HEK293T (cell line): ENCODE results near the gene VILL.

Experiments used
- CTCF ChIA-PET: fragments of 350-600 bp; formaldehyde crosslinking; extraction: SDS; loops from one replicate; lab custom pipeline; 2021; ENCODE audit warnings: antibody characterized with exemption, inconsistent platforms; lab: Yijun Ruan, JAX
- POLR2A ChIA-PET: fragments of 350-600 bp; formaldehyde crosslinking; extraction: SDS; loops from one replicate; lab custom pipeline; 2020; ENCODE audit warnings: antibody characterized with exemption, inconsistent platforms; lab: Yijun Ruan, JAX
- DNase-seq: peaks from one replicate; pipeline ENCODE4 v3.0.0; 2012; ENCODE audit warnings: mixed read lengths; ENCODE audit errors: extremely low spot score
- ARNT ChIP-seq: fragments of 450-650 bp; IDR thresholded peaks from 2 replicates; pipeline ENCODE4 v1.6.1; 2017; ENCODE audit warnings: mild to moderate bottlenecking
- BHLHE40 ChIP-seq: fragments of 450-650 bp; IDR thresholded peaks from 2 replicates; pipeline ENCODE4 v1.6.1; 2016; ENCODE audit warnings: mild to moderate bottlenecking, moderate library complexity, borderline replicate concordance
- CTBP1 ChIP-seq: fragments of 450-650 bp; IDR thresholded peaks from 2 replicates; pipeline ENCODE4 v1.6.1; 2016; ENCODE audit warnings: borderline replicate concordance
- ELF4 ChIP-seq: fragments of 450-650 bp; IDR thresholded peaks from 2 replicates; pipeline ENCODE4 v1.6.1; 2017; ENCODE audit warnings: antibody characterized with exemption
- FOXA1 ChIP-seq: fragments of 450-650 bp; IDR thresholded peaks from 2 replicates; pipeline ENCODE4 v1.6.1; 2016; ENCODE audit warnings: mild to moderate bottlenecking
- FOXK2 ChIP-seq: fragments of 450-650 bp; IDR thresholded peaks from 2 replicates; pipeline ENCODE4 v1.6.1; 2016; ENCODE audit warnings: mild to moderate bottlenecking
- FOXM1 ChIP-seq: fragments of 450-650 bp; IDR thresholded peaks from 2 replicates; pipeline ENCODE4 v1.6.1; 2017; ENCODE audit warnings: mild to moderate bottlenecking, borderline replicate concordance
- HDGF ChIP-seq: fragments of 450-650 bp; IDR thresholded peaks from 2 replicates; pipeline ENCODE4 v1.6.1; 2017; ENCODE audit warnings: antibody characterized with exemption, borderline replicate concordance
- L3MBTL2 ChIP-seq: fragments of 450-650 bp; conservative IDR thresholded peaks from 2 replicates; pipeline ENCODE4 v1.6.1; 2016; ENCODE audit warnings: mild to moderate bottlenecking
- LEF1 ChIP-seq: fragments of 450-650 bp; IDR thresholded peaks from 2 replicates; pipeline ENCODE4 v1.6.1; 2017; ENCODE audit warnings: mild to moderate bottlenecking, borderline replicate concordance
- NFRKB ChIP-seq: fragments of 450-650 bp; IDR thresholded peaks from 2 replicates; pipeline ENCODE4 v1.6.1; 2016; ENCODE audit warnings: mild to moderate bottlenecking, moderate library complexity
- SP1 ChIP-seq: fragments of 450-650 bp; IDR thresholded peaks from 2 replicates; pipeline ENCODE4 v1.6.1; 2017
- SUZ12 ChIP-seq: fragments of 450-650 bp; IDR thresholded peaks from 2 replicates; pipeline ENCODE4 v1.6.1; 2016; ENCODE audit warnings: mild to moderate bottlenecking
- TARDBP ChIP-seq: fragments of 450-650 bp; IDR thresholded peaks from 2 replicates; pipeline ENCODE4 v1.6.1; 2016
- ZNF384 ChIP-seq: fragments of 450-650 bp; IDR thresholded peaks from 2 replicates; pipeline ENCODE4 v1.6.1; 2016
- TF ChIP-seq, protein P1 (sequence below): fragments of 450-650 bp; IDR thresholded peaks from 2 replicates; pipeline ENCODE4 v1.6.1; 2016

The VILL gene

DNA sequence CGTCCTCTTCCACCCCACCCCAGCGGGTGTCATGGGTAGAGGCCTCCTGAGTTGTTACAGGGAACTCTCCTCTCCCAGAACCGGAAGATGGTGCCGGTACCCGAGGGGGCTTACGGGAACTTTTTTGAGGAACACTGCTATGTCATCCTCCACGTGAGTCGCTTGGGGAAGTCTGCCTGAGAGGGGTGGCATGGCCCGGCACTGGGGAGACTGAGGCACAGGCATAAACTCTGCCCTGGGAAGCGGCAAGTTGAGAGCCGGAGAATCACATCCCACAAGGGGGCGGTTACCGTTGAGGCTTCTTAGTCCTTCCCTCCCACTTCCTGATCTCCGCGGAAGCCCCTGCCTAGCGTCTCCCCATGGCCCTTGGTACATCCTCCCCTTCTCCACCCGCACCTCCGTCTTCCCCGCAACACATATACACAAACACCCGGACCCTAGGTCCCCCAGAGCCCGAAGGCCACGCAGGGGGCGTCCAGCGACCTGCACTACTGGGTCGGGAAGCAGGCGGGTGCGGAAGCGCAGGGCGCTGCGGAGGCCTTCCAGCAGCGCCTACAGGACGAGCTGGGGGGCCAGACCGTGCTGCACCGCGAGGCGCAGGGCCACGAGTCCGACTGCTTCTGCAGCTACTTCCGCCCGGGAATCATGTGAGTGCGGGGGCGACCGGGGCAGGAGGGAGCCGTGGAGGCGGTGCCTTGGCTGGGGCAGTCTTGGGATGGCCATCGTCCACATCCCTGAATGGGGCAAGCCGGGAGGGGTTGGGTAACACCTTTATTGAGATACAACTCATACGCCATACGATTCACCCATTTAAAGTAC lies 3.4 kb downstream of the VILL start:
- CTCF ChIA-PET = interaction anchor here (1.4 kb wide), 1 partner anchor 19 kb away, joined by 3 read pairs; no protein-coding TSS in a partner anchor
- POLR2A ChIA-PET = no interaction called here
- DNase-seq = peak; percentile 31
- TF ChIP-seq ELF4 = peak; percentile 34; the same call in 1 of the 2 replicates
- TF ChIP-seq FOXK2 = no peak
- TF ChIP-seq HDGF = no peak
- TF ChIP-seq L3MBTL2 = peak; percentile 89

DNA sequence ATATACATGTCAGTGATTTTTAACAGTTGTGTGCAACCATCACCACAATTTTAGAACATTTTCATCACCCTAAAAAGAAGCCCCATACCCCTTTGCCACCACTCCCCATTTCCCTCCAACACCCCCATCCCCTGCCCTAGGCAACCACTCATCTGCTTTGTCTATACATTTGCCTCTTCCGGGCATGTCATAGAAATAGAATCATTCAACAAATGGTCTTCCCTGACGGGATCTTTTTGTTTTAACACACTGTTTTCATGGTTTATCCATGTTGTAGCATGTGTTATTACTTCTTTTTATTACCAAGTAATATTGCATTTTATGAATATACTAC lies 4.0 kb downstream of the VILL start:
- no peak for DNase-seq
- TF ChIP-seq ARNT (no peak), FOXK2 (no peak), FOXM1 (no peak), ELF4 (no peak), TARDBP (no peak), SP1 (no peak), SUZ12 (no peak), LEF1 (no peak), FOXA1 (no peak), HDGF (no peak), ZNF384 (no peak), NFRKB (no peak), L3MBTL2 (no peak)
- TF ChIP-seq, protein P1, sequence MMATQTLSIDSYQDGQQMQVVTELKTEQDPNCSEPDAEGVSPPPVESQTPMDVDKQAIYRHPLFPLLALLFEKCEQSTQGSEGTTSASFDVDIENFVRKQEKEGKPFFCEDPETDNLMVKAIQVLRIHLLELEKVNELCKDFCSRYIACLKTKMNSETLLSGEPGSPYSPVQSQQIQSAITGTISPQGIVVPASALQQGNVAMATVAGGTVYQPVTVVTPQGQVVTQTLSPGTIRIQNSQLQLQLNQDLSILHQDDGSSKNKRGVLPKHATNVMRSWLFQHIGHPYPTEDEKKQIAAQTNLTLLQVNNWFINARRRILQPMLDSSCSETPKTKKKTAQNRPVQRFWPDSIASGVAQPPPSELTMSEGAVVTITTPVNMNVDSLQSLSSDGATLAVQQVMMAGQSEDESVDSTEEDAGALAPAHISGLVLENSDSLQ = no peak
- POLR2A ChIA-PET = no interaction called here
- CTCF ChIA-PET = no interaction called here

DNA sequence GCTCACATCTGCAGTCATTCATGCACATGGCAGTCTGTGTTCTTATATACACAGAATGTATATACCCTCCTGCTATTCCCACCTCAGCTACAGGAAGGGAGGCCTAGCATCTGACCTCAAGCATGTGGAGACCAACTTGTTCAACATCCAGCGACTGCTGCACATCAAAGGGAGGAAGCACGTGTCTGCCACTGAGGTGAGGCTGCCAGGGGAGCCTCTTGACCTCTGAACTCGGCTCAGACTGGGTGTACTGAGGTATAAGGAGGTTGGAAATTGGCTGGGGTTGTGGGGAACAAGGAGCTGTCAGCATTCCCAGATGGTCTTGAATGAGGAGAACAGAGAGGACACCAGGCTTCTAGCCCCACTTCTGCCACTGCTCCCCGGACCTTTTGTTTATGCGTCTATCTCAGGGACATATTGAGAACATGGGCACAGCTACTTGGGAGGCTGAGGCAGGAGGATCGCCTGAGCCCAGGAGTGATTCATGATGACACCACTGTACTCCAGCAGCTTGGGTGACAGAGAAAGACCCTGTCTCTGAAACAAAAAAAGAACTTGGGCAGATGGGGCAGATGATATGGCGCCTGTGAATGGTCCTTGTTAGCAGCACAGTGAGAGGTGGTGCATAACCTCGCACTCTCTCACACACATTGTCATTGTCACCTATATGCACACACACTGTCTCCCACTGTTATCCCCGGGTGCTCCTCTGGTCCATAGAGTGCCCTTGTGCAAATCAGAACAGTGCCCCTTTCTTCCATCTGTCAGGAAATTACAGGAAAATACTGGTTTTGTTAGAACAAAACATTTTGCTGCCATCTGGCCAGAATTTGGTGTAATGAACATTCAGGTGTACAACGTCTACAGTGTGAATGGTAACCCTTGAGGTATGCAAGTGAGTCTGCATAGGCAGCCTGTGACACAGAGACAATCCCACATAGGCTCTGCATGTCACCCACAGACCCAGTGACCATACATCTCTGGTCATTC lies 5.4 kb downstream of the VILL start:
- ChIA-PET CTCF (interaction anchor here (0.5 to 1.4 kb wide), 10 partner anchors 8 to 1164 kb away, joined by 3 to 16 read pairs (median 4); no protein-coding TSS in a partner anchor), POLR2A (interaction anchor here (1.1 kb wide), 1 partner anchor 22 kb away, joined by 6 read pairs; no protein-coding TSS in a partner anchor)
- TF ChIP-seq ELF4 (no peak), ARNT (no peak), ZNF384 (no peak), FOXM1 (no peak), TARDBP (no peak), HDGF (no peak), SP1 (no peak), FOXK2 (no peak), FOXA1 (no peak), LEF1 (no peak), CTBP1 (no peak), NFRKB (no peak), SUZ12 (no peak), L3MBTL2 (no peak), BHLHE40 (no peak)
- TF ChIP-seq, protein P1 = no peak
- no peak for DNase-seq

DNA sequence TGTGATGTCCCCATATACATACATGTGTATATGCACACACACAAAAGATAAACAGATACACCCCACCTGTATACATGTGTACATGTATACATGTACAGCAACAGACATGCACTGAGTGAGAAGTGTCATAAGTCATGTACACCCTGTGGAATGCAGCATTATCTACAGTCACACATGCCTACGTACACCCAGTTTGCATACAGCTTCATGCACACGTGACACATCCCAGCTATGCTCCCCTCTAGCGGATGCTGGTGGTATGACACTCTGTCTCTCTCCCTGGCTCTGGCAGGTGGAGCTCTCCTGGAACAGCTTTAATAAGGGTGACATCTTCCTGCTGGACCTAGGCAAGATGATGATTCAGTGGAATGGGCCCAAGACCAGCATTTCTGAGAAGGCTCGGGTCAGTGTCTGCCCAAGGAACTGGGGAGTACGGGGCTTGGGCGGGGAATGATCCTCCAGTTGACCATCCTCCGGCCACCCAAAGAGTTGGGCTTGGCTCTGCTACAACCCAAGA lies 6.3 kb downstream of the VILL start:
- TF ChIP-seq FOXK2 (no peak), LEF1 (no peak), TARDBP (no peak), HDGF (no peak), NFRKB (no peak), SP1 (no peak), CTBP1 (no peak), ZNF384 (no peak), FOXA1 (no peak), SUZ12 (no peak), FOXM1 (no peak), ELF4 (0 out of 2 replicates have a peak, but pooled peaks have one; percentile 32), L3MBTL2 (peak; percentile 60)
- TF ChIP-seq, protein P1 = no peak
- CTCF ChIA-PET = interaction anchor here (0.5 to 1.4 kb wide), 13 partner anchors 9 to 1163 kb away, joined by 3 to 16 read pairs (median 4); no protein-coding TSS in a partner anchor
- peak; percentile 81 for DNase-seq
- POLR2A ChIA-PET = interaction anchor here (1.1 kb wide), 1 partner anchor 22 kb away, joined by 6 read pairs; no protein-coding TSS in a partner anchor

DNA sequence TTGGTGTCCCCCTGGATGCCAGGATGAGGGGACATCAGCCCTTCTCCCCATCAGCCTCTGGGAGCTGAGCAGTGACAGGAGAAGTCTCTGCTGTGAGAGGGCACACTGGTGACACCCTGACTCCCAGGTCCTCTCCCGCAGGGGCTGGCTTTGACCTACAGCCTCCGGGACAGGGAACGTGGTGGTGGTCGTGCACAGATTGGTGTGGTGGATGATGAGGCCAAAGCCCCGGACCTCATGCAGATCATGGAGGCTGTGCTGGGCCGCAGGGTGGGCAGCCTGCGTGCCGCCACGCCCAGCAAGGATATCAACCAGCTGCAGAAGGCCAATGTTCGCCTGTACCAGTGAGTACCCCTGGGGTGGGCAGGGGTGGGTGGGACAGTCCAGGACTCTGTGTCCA lies 6.8 kb downstream of the VILL start:
- TF ChIP-seq, protein P1 = no peak
- TF ChIP-seq SP1 (no peak), LEF1 (no peak), SUZ12 (no peak), ZNF384 (no peak), FOXA1 (no peak), FOXK2 (no peak), CTBP1 (no peak), ELF4 (no peak), TARDBP (no peak), ARNT (no peak), FOXM1 (no peak), NFRKB (no peak), BHLHE40 (no peak), HDGF (no peak), L3MBTL2 (no peak)
- DNase-seq = no peak
- ChIA-PET POLR2A (interaction anchor here (1.1 kb wide), 1 partner anchor 23 kb away, joined by 6 read pairs; no protein-coding TSS in a partner anchor), CTCF (interaction anchor here (0.6 to 1.4 kb wide), 11 partner anchors 10 to 144 kb away, joined by 3 to 16 read pairs (median 4); no protein-coding TSS in a partner anchor)
